ENCODE measurements around the gene TMOD2.

GRCh38 chr15:51737522-51738305 lies 13.7 kb upstream of the TMOD2 start, which contains the start of gene LYSMD2:
- TF ChIP-seq POLR2AphosphoS5 (IDR thresholded peaks at IDR 0.05; ENCODE audit: low read depth, low read length) (no peak), POLR2A (IDR thresholded peaks at IDR 0.05; ENCODE audit: low read depth, low read length) (no peak), SPI1 (IDR thresholded peaks at IDR 0.05; ENCODE audit: low read depth, low read length) (0 out of 2 replicates have a peak, but pooled peaks have one; percentile 14)

Measured in GM12891 (cell line).